ENCODE data around the gene RC3H2.
"Not testable (repeated sequence)": the region's sequence is repeated elsewhere in the genome, so short reads cannot be mapped to it uniquely, and the experiment has no call there.

RC3H2 gene

DNA sequence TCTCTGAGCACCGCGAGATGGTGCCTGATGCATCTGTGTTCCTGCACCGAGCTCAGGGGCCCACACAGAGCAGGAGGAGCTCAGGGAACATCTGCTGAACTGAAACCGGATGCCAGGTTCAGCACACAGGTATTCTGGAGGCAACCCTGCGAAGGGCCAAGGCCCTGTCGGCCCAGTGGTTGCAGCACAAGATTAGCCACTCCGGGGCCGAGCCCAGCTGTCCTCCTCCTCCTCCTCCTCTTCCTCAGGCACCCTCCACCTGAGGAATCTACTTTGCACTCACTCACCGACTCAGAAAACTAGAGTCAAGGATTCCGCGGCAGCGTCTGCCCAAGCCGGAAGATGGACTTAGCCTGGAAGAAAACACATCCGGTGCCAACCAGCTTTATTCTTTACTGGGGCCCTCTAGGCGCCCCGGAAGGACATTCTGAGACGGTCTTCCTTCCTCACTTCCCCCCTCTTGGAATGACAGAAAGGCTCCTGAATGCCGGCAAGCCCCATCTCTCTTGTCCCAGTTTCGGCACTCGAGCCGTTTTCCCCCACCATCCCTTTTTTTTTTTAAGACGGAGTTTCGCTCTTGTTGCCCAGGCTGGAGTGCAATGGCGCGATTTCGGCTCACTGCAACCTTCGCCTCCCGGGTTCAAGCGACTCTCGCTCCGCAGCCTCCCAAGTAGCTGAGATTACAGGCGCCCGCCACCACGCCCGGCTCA lies 8.0 kb upstream of the RC3H2 start, which contains the start of gene ZBTB6:
Gene ZBTB6 (minus strand): TSS at position 360 of the 710 bp plus-strand sequence. CDS start 1,251 bp downstream, outside the sequence.
- peak; percentile 59 to 64 for DNase-seq

DNA sequence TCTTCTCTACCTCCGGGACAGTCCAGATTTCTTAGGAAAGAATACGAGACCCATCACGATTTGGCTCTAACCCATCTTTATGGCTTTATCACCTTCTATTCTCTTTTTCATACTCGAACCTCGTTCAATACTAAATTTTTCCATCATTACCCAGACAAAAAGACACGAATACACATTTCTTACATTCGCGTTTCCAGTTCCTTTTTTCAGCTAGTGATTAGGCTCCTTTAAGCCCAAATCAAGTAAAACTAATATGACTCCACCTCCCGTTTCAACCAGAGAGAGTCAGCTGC lies 7.5 kb upstream of the RC3H2 start:
- DNase-seq = no peak

DNA sequence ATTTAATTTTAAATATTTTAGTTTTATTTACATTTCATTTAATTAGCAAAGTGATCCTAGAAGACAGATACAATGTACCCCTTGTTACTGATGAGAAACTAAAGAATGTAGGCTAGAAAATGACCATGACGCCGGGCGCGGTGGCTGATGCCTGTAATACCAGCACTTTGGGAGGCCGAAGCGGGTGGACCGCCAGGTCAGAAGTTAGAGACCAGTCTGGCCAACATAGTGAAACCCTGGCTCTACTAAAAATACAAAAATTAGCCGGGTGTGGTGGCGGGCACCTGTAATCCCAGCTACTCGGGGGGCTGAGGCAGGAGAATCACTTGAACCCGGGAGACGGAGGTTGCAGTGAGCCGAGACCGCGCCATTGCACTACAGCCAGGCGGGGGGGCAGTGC lies 963 bp upstream of the RC3H2 start:
- DNase-seq = not testable (repeated sequence)

DNA sequence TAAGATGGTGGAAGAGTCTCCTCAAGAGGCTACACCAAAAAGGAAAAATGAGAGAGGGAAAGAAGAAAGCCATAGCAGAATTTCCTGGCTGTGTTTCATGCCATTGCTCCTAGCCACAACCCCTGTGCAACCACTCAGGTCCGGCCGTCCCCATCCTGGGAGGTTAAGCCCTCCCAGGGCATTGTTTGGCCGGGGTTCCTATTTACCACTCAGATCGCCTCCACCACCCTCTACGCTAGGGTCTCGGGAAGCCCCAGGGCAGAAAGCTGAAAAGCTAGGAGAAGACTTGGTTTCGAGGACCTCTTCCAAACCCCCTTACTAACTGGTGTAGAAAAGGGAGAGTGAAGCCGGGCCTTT lies 715 bp downstream of the RC3H2 start:
- peak in 1 of 2 donors; percentile 19 for DNase-seq

DNA sequence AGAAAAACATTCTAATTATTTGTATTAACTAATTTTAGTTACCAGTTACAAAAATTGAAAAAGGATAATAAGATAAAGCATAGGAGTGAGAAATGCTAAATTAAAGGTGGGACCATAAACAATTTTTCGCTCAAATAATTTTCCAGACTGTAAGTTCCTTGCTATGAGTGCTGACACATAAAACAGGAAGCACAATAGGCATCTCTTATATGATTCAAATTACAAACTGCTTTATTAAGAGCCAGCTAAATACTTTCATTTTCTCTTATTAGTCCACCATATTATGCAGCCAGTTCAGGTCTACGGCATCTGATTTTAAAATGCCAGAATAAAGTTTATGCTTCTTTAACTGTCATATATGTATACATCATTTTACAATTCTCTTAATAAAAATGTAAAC lies 4.4 kb downstream of the RC3H2 start:
- DNase-seq = no peak

DNA sequence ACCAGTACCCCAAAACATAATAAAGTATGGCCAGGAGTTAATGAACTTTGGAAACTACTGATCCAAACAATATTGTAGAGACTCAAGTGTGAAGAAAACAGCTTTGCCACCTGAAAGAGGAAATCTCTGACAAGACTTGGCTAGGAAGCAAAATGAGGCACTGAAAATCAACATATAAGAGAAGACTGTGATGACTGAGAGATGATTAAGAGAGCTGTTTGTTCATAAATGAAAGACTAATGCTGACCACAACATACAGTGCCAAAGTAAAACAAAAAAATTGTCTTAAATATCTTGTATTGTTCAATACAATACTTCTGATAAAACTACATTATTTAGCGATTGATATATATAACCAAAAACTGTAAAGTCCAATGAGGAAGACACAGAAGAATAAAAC lies 7.2 kb downstream of the RC3H2 start:
- DNase-seq = no peak

DNA sequence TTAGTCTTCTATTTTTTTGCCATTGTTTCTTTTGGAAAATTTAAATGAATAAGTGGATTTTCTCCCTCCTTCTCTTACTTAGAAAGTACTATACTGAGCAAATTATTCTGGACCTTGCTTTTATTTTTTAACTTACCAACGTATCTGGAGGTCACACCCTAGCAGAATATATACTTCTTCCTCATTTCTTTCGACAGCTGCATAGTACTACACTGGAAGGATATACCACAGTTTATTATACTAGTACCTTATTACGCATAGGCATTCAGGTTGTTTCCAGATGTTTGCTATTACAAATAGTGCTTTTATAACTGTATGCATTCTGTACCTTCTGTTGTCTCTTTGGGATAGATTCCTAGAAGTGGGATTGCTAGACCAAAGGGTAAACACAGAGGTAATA lies 16.7 kb downstream of the RC3H2 start:
- DNase-seq = no peak

DNA sequence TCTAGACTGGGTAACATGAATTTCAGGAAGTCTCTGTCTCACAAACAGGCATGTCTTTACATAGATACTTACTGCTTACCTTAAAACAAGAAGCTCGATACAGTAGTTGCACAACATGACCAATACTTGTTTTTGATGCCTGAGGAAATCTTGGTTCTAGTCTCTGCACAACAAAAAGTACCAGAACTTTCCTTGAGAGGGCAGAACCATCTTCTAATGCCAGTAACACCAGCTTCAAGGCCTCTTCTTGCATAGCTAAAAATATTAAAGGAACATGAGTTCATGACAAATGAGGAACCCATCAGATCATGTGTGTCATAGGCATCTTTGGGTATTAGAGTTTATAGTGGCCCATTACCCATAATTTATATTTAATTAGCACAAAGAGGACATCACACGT lies 22.0 kb downstream of the RC3H2 start:
- DNase-seq = no peak

DNA sequence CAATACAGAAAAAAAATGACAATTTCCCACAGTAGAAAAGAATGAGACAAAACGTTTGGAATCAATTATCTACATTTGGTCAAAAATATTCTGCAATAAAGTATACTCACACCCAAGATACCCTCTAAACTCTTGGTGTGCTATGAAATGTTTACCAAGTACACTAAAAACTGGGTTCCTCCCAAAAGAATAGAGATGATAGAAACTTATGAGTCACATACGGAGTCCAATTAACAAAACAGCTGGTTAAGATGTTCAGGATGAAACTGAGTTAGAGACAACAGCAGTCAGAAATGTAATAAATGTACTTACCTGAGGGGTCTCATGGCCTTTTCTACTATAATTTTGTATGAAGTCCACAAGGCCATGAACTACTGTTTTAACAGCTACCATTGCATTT lies 25.7 kb downstream of the RC3H2 start:
- no peak for DNase-seq

DNA sequence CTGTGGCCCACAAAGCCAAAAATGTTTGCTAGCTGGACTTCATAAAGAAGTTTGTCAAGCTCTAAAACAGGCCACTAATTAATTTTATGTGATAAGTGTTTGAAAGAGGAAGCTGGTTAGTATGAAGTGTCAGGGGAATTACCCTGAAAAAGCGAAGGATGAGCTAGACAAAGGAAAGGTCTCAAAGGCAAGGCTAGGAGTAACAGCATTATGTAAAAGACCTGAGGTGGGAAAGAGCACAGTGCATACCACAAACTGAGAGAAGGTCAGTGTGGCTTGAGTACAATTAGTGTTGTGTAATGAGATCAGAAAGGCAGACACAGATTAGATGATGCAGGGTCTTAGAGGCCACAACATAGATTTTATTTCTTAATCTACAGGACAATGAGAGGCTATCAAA lies 29.6 kb downstream of the RC3H2 start:
- DNase-seq = no peak

DNA sequence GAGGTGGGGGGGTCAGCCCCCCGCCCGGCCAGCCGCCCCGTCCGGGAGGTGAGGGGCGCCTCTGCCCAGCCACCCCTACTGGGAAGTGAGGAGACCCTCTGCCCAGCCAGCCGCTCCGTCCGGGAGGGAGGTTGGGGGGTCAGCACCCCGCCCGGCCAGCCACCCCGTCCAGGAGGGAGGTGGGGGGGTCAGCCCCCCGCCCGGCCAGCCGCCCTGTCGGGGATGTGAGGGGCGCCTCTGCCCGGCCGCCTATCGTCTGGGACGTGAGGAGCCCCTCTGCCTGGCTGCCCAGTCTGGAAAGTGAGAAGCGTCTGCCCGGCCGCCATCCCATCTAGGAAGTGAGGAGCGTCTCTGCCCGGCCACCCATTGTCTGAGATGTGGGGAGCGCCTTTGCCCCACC lies 37.9 kb downstream of the RC3H2 start:
- DNase-seq = not testable (repeated sequence)

DNA sequence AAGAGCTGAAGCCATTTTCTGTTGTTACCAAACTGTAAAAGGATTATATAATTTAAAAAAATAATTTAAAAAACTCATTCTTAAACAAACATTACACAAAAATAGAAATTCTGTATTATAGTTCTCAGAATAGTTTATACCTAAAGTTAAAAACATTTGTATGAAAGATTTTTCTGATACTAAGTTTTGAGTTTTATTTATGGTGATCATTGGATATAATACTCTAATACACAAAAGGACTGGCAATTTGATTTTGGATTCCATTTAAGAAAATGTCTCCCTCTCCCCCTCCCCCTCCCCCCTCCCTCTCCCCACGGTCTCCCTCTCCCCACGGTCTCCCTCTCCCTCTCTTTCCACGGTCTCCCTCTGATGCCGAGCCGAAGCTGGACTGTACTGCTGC lies 39.1 kb downstream of the RC3H2 start:
- no peak for DNase-seq

DNA sequence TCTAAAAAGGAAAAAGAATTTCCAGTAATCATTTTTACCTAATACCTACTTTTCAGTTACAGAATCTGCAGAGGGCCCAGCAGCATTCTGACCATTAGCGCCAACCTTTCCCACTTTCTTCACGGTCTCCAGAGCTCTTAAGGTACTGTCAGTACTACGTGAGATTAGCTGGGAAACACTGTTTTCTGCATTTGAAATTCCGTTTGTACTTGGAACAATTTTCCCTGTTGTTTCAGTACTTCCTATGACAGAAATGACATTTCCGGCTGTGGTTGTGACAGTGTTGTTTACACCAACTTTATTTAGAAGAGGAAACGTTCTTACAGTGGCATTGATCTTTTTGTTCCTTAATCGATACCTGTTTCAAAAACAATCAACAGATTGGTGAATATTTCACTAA lies 39.9 kb downstream of the RC3H2 start:
- DNase-seq = no peak

DNA sequence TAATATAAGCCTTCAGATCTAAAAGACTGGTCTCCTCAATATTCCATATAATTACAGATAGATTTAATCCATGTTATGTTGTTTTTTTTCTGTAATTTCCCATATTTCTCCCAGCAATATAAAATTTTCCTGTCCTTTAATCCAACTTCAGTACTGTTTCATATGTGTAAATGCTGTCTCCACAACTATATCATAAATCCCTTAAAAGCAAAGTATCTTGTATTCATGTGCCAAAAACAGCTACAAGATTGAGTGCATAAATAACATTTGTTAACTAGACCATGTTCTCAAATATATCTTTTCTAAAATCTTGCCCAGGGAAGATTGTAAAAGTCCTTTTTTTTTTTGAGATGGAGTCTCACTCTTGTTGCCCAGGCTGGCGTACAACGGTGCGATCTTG lies 41.8 kb downstream of the RC3H2 start:
- no peak for DNase-seq

DNA sequence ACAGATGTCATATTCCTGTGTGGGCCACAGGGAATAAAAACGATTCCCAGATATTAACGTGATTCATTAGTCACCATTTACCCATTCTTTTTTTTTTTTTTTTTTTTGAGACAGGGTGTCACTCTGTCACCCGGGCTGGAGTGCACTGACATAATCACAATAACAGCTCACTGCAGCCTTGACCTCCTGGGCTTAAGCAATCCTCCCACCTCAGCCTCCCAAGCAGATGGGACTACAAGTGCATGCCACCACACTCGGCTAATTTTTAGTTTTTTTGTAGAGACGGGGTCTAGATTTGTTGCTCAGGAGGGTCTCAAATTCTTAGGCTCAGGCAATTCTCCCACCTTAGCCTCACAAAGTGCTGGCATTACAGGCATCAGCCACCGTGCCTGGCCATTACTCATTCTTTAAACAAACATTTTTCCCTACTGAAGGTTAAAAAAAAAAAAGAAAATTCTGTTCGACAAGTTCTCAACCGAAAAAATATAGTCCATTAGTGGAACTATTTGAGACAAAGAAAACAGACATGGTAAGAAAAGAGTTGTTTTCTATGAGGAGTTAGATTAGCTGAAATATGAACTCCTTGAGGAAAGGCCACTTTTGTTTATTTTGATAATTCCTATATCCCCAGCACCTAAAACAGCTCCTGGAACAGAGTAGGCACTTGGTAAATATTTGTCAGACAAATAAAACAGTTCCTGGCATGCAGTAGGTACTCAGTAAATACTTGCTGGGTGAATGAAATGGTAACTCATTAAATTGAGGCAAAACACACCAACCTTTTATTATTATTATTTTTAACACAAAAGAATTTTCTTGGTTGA lies 44.6 kb downstream of the RC3H2 start:
- DNase-seq = no peak

DNA sequence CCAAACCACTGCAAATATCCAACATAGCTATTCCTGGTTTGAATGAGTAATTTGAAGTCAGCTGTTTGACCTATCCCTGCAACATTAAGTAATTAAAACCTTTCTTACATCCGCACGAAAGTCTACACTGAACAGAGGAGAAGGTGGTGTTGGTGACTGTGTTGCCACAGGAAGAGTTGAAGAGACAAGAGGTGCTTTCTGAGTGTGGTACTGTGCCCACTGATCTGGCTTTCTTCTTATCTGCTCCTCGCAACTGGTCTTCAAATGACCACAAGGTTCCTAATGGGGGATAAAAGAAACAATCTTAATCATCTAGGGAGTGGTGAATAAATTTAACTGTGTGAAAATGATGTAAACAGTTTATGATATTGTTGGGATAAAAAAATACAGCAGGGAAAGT lies 47.3 kb downstream of the RC3H2 start:
- DNase-seq = no peak

DNA sequence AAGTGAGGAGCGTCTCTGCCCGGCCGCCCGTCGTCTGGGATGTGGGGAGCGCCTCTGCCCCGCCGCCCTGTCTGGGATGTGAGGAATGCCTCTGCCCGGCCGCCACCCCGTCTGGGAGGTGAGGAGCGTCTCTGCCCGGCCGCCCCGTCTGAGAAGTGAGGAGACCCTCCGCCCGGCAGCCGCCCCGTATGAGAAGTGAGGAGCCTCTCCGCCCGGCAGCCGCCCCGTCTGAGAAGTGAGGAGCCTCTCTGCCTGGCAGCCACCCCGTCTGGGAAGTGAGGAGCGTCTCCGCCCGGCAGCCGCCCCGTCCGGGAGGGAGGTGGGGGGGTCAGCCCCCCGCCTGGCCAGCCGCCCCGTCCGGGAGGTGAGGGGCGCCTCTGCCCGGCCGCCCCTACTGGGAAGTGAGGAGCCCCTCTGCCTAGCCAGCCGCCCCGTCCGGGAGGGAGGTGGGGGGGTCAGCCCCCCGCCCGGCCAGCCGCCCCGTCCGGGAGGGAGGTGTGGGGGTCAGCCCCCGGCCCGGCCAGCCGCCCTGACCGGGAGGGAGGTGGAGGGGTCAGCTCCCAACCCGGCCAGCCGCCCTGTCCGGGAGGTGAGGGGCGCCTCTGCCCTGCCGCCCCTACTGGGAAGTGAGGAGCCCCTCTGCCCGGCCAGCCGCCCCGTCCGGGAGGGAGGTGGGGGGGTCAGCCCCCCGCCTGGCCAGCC lies 52.9 kb downstream of the RC3H2 start:
- not testable (repeated sequence) for DNase-seq

DNA sequence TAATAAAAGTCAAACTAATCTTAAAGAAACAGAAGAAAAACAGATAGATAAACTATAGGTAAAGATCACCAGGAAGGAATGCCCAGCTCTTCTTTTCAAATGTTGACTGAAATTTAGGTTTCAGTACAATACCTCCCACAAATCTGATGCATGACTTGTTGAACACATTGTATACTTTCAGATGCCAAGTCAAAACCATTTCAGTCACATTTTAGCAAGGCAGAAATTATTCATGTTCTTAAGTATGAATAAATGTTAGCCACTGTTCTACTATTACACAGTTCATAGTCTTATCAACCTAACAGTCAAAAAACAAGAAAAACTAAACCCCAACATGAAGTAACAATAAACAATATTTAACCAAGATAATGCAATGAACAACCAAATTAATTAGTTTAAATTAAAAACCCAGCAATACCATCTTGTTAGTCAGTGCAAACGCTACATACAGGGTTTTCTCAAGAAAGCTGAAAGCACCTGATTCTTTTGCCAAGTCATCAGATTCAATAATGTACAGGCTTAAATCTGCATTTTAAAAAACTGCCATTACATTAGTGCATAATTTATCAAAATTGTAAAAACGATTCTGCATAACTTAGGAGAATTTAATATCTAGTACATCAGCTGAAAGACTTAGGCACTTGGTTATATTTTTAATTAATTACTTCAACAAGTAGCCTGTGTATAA lies 56.8 kb downstream of the RC3H2 start:
- DNase-seq = no peak

DNA sequence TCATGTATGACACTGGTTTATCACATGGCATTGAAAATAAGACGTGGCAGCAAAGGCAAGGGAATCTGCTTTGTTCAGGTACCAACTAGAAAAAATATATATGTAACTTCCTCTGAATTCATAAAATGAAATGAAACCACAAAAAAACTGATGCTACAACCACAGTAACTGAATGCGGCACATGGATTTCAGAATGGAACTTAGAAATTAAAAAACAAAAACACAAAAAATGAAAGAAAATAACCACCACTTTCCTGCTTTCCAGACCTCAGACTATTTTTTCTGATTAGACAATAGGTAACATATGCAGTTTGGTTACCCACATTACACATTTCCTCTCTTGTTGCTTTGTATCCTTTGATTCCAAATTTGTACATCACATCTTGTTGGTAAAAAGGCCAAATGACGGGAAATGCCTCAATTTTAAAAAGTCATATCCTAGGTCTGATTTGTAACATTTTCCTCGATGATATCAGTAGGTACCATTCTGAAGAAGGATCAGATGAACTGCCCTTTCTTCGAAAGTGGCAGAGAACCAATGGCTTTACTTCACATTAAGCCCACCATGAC lies 58.7 kb downstream of the RC3H2 start:
- no peak for DNase-seq

DNA sequence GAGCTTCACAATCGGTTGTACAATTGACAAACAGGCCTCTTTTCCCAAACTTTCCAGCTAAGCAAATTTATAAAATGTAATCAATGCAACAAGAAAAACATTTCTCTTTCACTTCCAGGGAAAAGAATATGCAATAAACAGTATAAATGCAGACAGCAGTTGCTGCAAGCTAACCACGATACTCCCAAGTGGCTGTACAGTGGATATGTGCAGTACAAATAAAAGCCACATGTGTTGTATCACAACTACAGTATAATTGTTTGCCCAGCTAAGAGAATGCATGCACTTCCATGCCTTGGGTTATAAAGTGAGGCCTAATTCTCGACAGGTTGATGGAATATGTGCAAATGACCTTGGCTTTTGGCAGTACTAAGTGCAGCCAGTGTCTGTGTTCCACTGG lies 60.0 kb downstream of the RC3H2 start:
- DNase-seq = no peak

DNA sequence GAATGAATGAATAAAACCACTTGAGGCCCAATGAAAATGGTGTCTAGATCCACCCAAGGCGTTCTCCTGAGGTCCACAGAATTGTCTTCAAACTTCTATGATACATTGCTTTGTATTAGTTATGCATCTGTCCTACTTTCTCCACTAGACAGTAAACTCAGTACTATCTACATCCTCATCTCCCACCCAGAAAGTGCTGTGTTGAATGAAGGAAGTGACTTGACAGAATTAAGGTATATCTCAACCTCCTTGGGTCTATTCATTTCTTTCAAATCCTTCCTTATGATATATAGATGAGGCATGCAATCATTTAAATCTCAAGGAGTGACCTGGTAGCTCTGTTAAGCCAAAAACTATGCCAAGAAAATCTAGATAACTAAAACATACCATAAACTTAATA lies 61.0 kb downstream of the RC3H2 start:
- no peak for DNase-seq

DNA sequence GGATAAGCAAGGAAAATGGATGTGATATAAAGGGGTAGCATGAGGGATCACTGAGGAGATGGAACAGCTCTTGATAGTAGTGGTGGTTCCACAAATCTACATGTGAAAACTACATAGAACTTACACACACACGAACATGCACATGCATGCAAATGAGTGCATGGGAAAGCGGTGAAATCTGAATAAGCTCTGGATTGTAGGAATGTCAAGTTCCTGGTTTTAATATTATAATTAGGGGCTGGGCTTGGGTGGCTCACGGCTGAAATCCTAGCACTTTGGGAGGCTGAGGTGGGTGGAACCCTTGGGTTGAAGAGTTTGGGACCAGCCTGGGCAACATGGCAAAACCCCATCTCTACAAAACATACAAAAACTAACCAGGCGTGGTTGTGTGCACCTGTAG lies 63.7 kb downstream of the RC3H2 start:
- no peak for DNase-seq

DNA sequence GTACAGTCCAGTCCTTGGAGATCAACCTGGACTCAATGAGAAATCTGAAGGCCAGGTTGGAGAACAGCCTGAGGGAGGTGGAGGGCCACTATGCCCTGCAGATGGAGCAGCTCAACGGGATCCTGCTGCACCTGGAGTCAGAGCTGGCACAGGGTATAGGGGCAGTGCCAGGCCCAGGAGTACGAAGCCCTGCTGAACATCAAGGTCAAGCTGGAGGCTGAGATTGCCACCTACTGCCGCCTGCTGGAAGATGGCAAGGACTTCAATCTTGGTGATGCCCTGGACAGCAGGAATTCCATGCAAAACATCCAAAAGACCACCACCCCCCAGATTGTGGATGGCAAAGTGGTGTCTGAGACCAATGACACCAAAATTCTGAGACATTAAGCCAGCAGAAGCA lies 66.7 kb downstream of the RC3H2 start:
- DNase-seq = not testable (repeated sequence)
